RWPE2 (cell line): ENCODE data around the gene EPHA2.

ENCODE experiments used
- ATAC-seq: fragments of 200-7000 bp; cut with Tn5 transposase; 3 replicates; pipeline ENCODE4 v1.9.1; 2021; ENCODE audit warnings: low read depth
- DNase-seq: peaks from one replicate; pipeline ENCODE4 v3.0.0-alpha.2; 2020; ENCODE audit warnings: low spot score
- H3K27ac ChIP-seq: fragments of 450-650 bp; 2 replicates; pipeline ENCODE4 v1.5.1; 2017; ENCODE audit warnings: mild to moderate bottlenecking; ENCODE audit not compliant: poor library complexity, severe bottlenecking
- H3K27me3 ChIP-seq: fragments of 250-450 bp; sonication (Bioruptor Pico); 2 replicates; pipeline ENCODE4 v1.5.1; 2021; ENCODE audit warnings: mild to moderate bottlenecking, moderate library complexity; ENCODE audit not compliant: insufficient read depth, poor library complexity, severe bottlenecking
- H3K36me3 ChIP-seq: fragments of 250-450 bp; sonication (Bioruptor Pico); 2 replicates; pipeline ENCODE4 v1.5.1; 2020; ENCODE audit warnings: low read depth, mild to moderate bottlenecking, moderate library complexity
- H3K4me1 ChIP-seq: fragments of 250-450 bp; sonication (Bioruptor Pico); 2 replicates; pipeline ENCODE4 v1.5.1; 2021; ENCODE audit warnings: mild to moderate bottlenecking, moderate library complexity; ENCODE audit not compliant: insufficient read depth, poor library complexity, severe bottlenecking
- H3K4me3 ChIP-seq: fragments of 250-450 bp; sonication (Bioruptor Pico); 2 replicates; pipeline ENCODE4 v1.5.1; 2021; ENCODE audit warnings: mild to moderate bottlenecking, moderate library complexity; ENCODE audit not compliant: severe bottlenecking
- H3K9me3 ChIP-seq: fragments of 250-450 bp; sonication (Bioruptor Pico); 2 replicates; pipeline ENCODE4 v1.5.1; 2021; ENCODE audit warnings: mild to moderate bottlenecking, moderate library complexity; ENCODE audit not compliant: severe bottlenecking
- CTCF ChIP-seq: fragments of 450-650 bp; IDR thresholded peaks from one replicate; pipeline ENCODE4 v1.5.1; 2017; ENCODE audit warnings: mild to moderate bottlenecking, moderate library complexity; ENCODE audit not compliant: poor library complexity, severe bottlenecking

Gene EPHA2

GRCh38 chr1:16144325-16145029 is 11.4 kb downstream of the EPHA2 start:
- DNase-seq: no peak
- Histone ChIP-seq H3K27ac (peak overlapping the region; percentile 99), H3K27me3 (no peaks in the 10 kb centered on the region), H3K4me3 (peak overlapping the region; percentile 13), H3K4me1 (peaks cover 87% of the 10 kb centered on the region), H3K9me3 (no peaks in the 10 kb centered on the region), H3K36me3 (peaks cover 95% of the 10 kb centered on the region)
- TF ChIP-seq CTCF: no peak
- no peak for ATAC-seq

DNA sequence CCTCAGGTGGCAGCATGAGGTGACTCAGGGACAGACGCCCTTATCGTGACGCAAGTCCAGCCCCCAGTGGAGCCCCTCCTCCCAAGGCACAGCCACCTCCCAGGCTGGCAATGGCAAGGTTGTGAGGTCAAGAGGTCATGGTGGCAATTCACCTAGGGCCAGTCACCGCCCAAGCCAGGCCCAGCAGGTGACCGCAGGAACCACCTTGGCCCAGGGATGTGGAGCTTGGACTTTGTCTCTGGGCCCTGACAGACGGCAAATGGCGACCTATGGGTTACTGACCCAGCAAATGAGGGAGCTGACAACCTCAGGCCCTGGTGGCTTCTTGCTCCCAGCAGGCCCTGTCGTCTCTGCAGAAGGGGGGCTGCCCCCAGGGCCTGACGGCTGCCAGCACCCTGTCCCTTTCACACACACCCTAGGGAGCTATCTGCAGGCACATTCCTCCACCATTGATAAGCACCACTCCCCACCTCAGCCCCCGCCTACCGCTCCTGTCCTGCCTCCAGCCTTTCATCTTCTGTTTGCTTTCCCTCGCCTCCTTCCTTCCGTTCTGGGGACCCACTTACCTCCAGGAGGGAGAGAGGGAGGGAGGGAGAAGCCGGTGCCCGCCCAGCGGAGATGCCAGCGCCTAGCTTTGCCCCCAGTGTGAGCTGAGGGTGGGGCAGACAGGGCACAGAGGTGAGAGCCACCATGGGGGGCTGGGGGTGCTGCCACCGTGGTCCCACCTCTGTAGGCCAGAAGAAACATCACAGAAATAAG is 12.1 kb downstream of the EPHA2 start:
- H3K36me3 ChIP-seq: peaks cover 95% of the 10 kb centered on the region
- H3K4me3 ChIP-seq: no peak overlapping the region

GRCh38 chr1:16143005-16143565 is 12.8 kb downstream of the EPHA2 start:
- Histone ChIP-seq H3K36me3 (peaks cover 95% of the 10 kb centered on the region), H3K27ac (peak overlapping the region; percentile 99), H3K27me3 (no peaks in the 10 kb centered on the region), H3K4me1 (peaks cover 83% of the 10 kb centered on the region), H3K9me3 (no peaks in the 10 kb centered on the region), H3K4me3 (no peak overlapping the region)
- no peak for TF ChIP-seq CTCF
- ATAC-seq: no peak
- DNase-seq: no peak

More for the DNA sequence above, 12.1 kb downstream of the EPHA2 start:
- no peaks in the 10 kb centered on the region for H3K9me3 ChIP-seq
- no peaks in the 10 kb centered on the region for H3K27me3 ChIP-seq
- H3K27ac ChIP-seq: peak overlapping the region; percentile 99
- no peak for TF ChIP-seq CTCF
- H3K4me1 ChIP-seq: peaks cover 88% of the 10 kb centered on the region
- DNase-seq: peak; percentile 94
- ATAC-seq: peak; percentile 43

- no peaks in the 10 kb centered on the region for H3K9me3 ChIP-seq
- no peak overlapping the region for H3K4me3 ChIP-seq
- ATAC-seq (no peak), DNase-seq (no peak)
- H3K36me3 ChIP-seq: peaks cover 95% of the 10 kb centered on the region
- H3K4me1 ChIP-seq: peaks cover 77% of the 10 kb centered on the region
- no peaks in the 10 kb centered on the region for H3K27me3 ChIP-seq
- no peak for TF ChIP-seq CTCF
- H3K27ac ChIP-seq: peak overlapping the region; percentile 99
Observed at GRCh38 chr1:16142383-16142995, 13.4 kb downstream of the EPHA2 start.
